HCT116 (cell line): ENCODE results near the gene PHF21A. TPM values are rescaled to one million over a fixed set of nuclear protein-coding genes. Genes with fewer than 3 reads are reported as not detected.

Source experiments
- ATAC-seq: fragments of 200-7000 bp; cut with Tn5 transposase; 2 replicates; pipeline ENCODE4 v1.9.1; 2020; ENCODE audit warnings: mild to moderate bottlenecking, moderate library complexity
- BruUV-seq: library from RNA; stranded (reverse); fragments of 400-500 nt; replicated peaks from 2 replicates; lab custom pipeline; 2021; lab: Mats Ljungman, UMichigan
- CTCF ChIA-PET: fragments of 300-600 bp; sonication (Branson Sonifier 250); formaldehyde crosslinking; loops from one replicate; lab custom pipeline; 2021; ENCODE audit warnings: antibody characterized with exemption; lab: Charles Lee
- POLR2A ChIA-PET: fragments of 300-600, 350-600 bp; sonication (Branson Sonifier 250); formaldehyde crosslinking; loops from one replicate; lab custom pipeline; 2021; ENCODE audit warnings: antibody characterized with exemption; lab: Charles Lee
- RAD21 ChIA-PET, 2 experiments: fragments of 300-600 bp; sonication (Branson Sonifier 250); formaldehyde crosslinking; loops; one replicate each; lab custom pipeline; 2023; ENCODE audit warnings: low total read pairs in 2 of 2; ENCODE audit not compliant: uncharacterized antibody in 2 of 2, unreplicated experiment in 2 of 2, low non-redundant PET in 1 of 2; lab: Charles Lee
- DNase-seq: peaks from one replicate; pipeline ENCODE4 v3.0.0-alpha.2; 2010; ENCODE audit warnings: low read depth, low spot score
- H2AFZ ChIP-seq: fragments of 200-600 bp; shearing (Covaris generic), sonication (generic); 2 replicates; pipeline ENCODE4 v1.6.1; 2017; ENCODE audit warnings: low read depth, mixed run types, mixed read lengths, antibody characterized with exemption, low read length; ENCODE audit not compliant: poor library complexity, severe bottlenecking
- H3K27ac ChIP-seq: 2 replicates; pipeline ENCODE4 v1.5.1; 2012; ENCODE audit warnings: low read depth, low read length
- H3K27me3 ChIP-seq: fragments of 200-600 bp; sonication (generic); 2 replicates; pipeline ENCODE4 v1.6.1; 2016; ENCODE audit warnings: mixed run types, low read length, mixed read lengths; ENCODE audit not compliant: insufficient read depth
- H3K36me3 ChIP-seq, 2 experiments: fragments of 200-500 bp in 1 of 2; fragments of 200-600 bp in 1 of 2; sonication (Bioruptor generic) in 1 of 2; sonication (generic) in 1 of 2; 2 replicates each; pipeline versions ENCODE4 v1.5.1 to v1.6.1; 2014 to 2016; ENCODE audit warnings: low read length in 2 of 2, inconsistent platforms in 1 of 2, mixed read lengths in 1 of 2, mixed run types in 1 of 2; ENCODE audit not compliant: insufficient read depth in 2 of 2, control insufficient read depth in 1 of 2
- H3K4me1 ChIP-seq, 2 experiments: fragments of 200-600 bp in 1 of 2; sonication (generic) in 1 of 2; 2 replicates each; pipeline versions ENCODE4 v1.5.1 to v1.6.1; 2012 to 2017; ENCODE audit warnings: low read length in 2 of 2, inconsistent platforms in 1 of 2, mild to moderate bottlenecking in 1 of 2, mixed read lengths in 1 of 2, mixed run types in 1 of 2, moderate library complexity in 1 of 2; ENCODE audit not compliant: insufficient read depth in 2 of 2, control insufficient read depth in 1 of 2
- H3K4me2 ChIP-seq: fragments of 200-600 bp; sonication (generic); 2 replicates; pipeline ENCODE4 v1.6.1; 2017; ENCODE audit warnings: mixed run types, low read length, mixed read lengths
- H3K4me3 ChIP-seq, 2 experiments: fragments of 200-600 bp in 1 of 2; sonication (generic) in 1 of 2; replicated peaks in 1 of 2; 2 replicates each; pipeline ENCODE4 v1.5.1; 2011 to 2016; ENCODE audit warnings: low read length in 2 of 2, control low read depth in 1 of 2, low read depth in 1 of 2, mild to moderate bottlenecking in 1 of 2, mixed read lengths in 1 of 2, mixed run types in 1 of 2
- H3K79me2 ChIP-seq: fragments of 200-600 bp; sonication (generic); 2 replicates; pipeline ENCODE4 v1.6.1; 2017; ENCODE audit warnings: mild to moderate bottlenecking, mixed run types, low read length, moderate library complexity, mixed read lengths; ENCODE audit not compliant: insufficient read depth
- H3K9ac ChIP-seq: fragments of 200-600 bp; sonication (generic); 2 replicates; pipeline ENCODE4 v1.6.1; 2016; ENCODE audit warnings: low read length, mixed read lengths
- H3K9me2 ChIP-seq: fragments of 200-600 bp; sonication (generic), shearing (Covaris generic); 2 replicates; pipeline ENCODE4 v1.6.1; 2017; ENCODE audit warnings: mixed run types, mild to moderate bottlenecking, moderate library complexity; ENCODE audit not compliant: insufficient read depth
- H3K9me3 ChIP-seq, 2 experiments: fragments of 200-500 bp in 1 of 2; fragments of 200-600 bp in 1 of 2; sonication (Bioruptor generic) in 1 of 2; sonication (generic) in 1 of 2; 2 replicates each; pipeline ENCODE4 v1.6.1; 2014 to 2017; ENCODE audit warnings: low read length in 2 of 2, mixed read lengths in 2 of 2, inconsistent platforms in 1 of 2, low read depth in 1 of 2, mild to moderate bottlenecking in 1 of 2, mixed run types in 1 of 2, moderate library complexity in 1 of 2; ENCODE audit not compliant: control insufficient read depth in 1 of 2, insufficient read depth in 1 of 2
- H4K20me1 ChIP-seq: fragments of 200-600 bp; sonication (generic), shearing (Covaris generic); 2 replicates; pipeline ENCODE4 v1.6.1; 2017; ENCODE audit warnings: mixed run types, mild to moderate bottlenecking, moderate library complexity; ENCODE audit not compliant: insufficient read depth
- CEBPB ChIP-seq: IDR thresholded peaks from 2 replicates; pipeline ENCODE4 v1.6.1; 2012; ENCODE audit warnings: low read depth
- ELF1 ChIP-seq: IDR thresholded peaks from 2 replicates; pipeline ENCODE4 v1.6.1; 2012; ENCODE audit warnings: low read depth, borderline replicate concordance
- FOSL1 ChIP-seq: IDR thresholded peaks from 2 replicates; pipeline ENCODE4 v1.6.1; 2012; ENCODE audit warnings: low read depth
- JUND ChIP-seq: IDR thresholded peaks from 2 replicates; pipeline ENCODE4 v1.6.1; 2012
- MAX ChIP-seq: IDR thresholded peaks from 2 replicates; pipeline ENCODE4 v1.6.1; 2012
- POLR2AphosphoS5 ChIP-seq: IDR thresholded peaks from 2 replicates; pipeline ENCODE4 v1.6.1; 2011; ENCODE audit warnings: mild to moderate bottlenecking, low read depth, low read length, moderate library complexity
- RAD21 ChIP-seq: IDR thresholded peaks from 2 replicates; pipeline ENCODE4 v1.6.1; 2012; ENCODE audit warnings: low read depth, mild to moderate bottlenecking
- SIN3A ChIP-seq: IDR thresholded peaks from 2 replicates; pipeline ENCODE4 v1.6.1; 2012; ENCODE audit warnings: low read depth
- SP1 ChIP-seq: IDR thresholded peaks from 2 replicates; pipeline ENCODE4 v1.6.1; 2012; ENCODE audit warnings: low read depth
- SRF ChIP-seq: IDR thresholded peaks from 2 replicates; pipeline ENCODE4 v1.6.1; 2012; ENCODE audit warnings: low read depth
- intact Hi-C: fragments of 100-400 bp; cut with micrococcal nuclease; formaldehyde crosslinking; loops from 2 replicates; pipeline ENCODE4 v1.10.0; 2022
- total RNA-seq: library from RNA; stranded (reverse); gene quantifications from one replicate; pipeline ENCODE4 v1.2.1, GENCODE V29; 2021; ENCODE audit not compliant: unreplicated experiment
- TF ChIP-seq, protein P1 (sequence below): IDR thresholded peaks from 2 replicates; pipeline ENCODE4 v1.6.1; 2012

PHF21A gene
- total RNA-seq, 1 experiment from 2014 or later: 27.0 TPM

GRCh38 chr11:45932217-45932616 lies 189.0 kb downstream of the PHF21A start:
- no peaks in the 10 kb centered on the region for H4K20me1 ChIP-seq
- intact Hi-C loops: no loop called here
- H3K9me2 ChIP-seq: no peaks in the 10 kb centered on the region
- no peaks in the 10 kb centered on the region for H3K27me3 ChIP-seq
- no peak overlapping the region for H3K27ac ChIP-seq
- TF ChIP-seq SP1 (no peak), RAD21 (no peak), SIN3A (no peak), ELF1 (no peak)
- no peak for ATAC-seq
- H3K9ac ChIP-seq: no peak overlapping the region
- H3K36me3 ChIP-seq: peaks cover 8 to 12% of the 10 kb centered on the region in 2 experiments; a peak in 3 of 4 replicates
- ChIA-PET POLR2A (no interaction called here), RAD21 (no interaction called here), CTCF (no interaction called here)
- peaks cover 0 to 8% of the 10 kb centered on the region in 2 experiments; a peak in 3 of 4 replicates for H3K4me1 ChIP-seq
- no peak for DNase-seq
- H3K79me2 ChIP-seq: no peaks in the 10 kb centered on the region
- no peak overlapping the region for H2AFZ ChIP-seq
- no peak overlapping the region for H3K4me2 ChIP-seq
- no peak overlapping the region for H3K4me3 ChIP-seq
- no TSS peak for BruUV-seq
- H3K9me3 ChIP-seq: no peaks in the 10 kb centered on the region

GRCh38 chr11:45931739-45932138 lies 189.5 kb downstream of the PHF21A start:
- BruUV-seq: no TSS peak
- no peaks in the 10 kb centered on the region for H3K9me2 ChIP-seq
- H3K79me2 ChIP-seq: no peaks in the 10 kb centered on the region
- DNase-seq (no peak), ATAC-seq (no peak)
- no peak overlapping the region for H3K9ac ChIP-seq
- ChIA-PET POLR2A (no interaction called here), RAD21 (no interaction called here), CTCF (no interaction called here)
- TF ChIP-seq SRF: no peak
- no peak for TF ChIP-seq JUND
- TF ChIP-seq POLR2AphosphoS5: no peak
- no peak for TF ChIP-seq CEBPB
- TF ChIP-seq FOSL1: no peak
- TF ChIP-seq MAX: no peak
- TF ChIP-seq, protein P1, sequence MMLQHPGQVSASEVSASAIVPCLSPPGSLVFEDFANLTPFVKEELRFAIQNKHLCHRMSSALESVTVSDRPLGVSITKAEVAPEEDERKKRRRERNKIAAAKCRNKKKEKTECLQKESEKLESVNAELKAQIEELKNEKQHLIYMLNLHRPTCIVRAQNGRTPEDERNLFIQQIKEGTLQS: no peak
- no peaks in the 10 kb centered on the region for H4K20me1 ChIP-seq
- H2AFZ ChIP-seq: no peak overlapping the region
- H3K27ac ChIP-seq: no peak overlapping the region
- intact Hi-C loops: no loop called here
- peaks cover 0 to 8% of the 10 kb centered on the region in 2 experiments; a peak in 3 of 4 replicates for H3K4me1 ChIP-seq
- H3K36me3 ChIP-seq: peaks cover 8 to 13% of the 10 kb centered on the region in 2 experiments; a peak in 3 of 4 replicates
- H3K4me3 ChIP-seq: no peak overlapping the region
- H3K27me3 ChIP-seq: no peaks in the 10 kb centered on the region
- H3K4me2 ChIP-seq: no peak overlapping the region
- no peaks in the 10 kb centered on the region for H3K9me3 ChIP-seq
